BJ (cell line): ENCODE measurements around the gene PTGDR2. TPM values are rescaled to one million over a fixed set of nuclear protein-coding genes. Genes with fewer than 3 reads are reported as not detected.

ENCODE experiments used
- CTCF ChIA-PET: fragments of 350-600 bp; formaldehyde crosslinking; extraction: SDS; loops from one replicate; lab custom pipeline; 2021; ENCODE audit warnings: antibody characterized with exemption, inconsistent platforms; lab: Yijun Ruan, JAX
- POLR2A ChIA-PET: fragments of 300-600 bp; sonication (Branson Sonifier 250); formaldehyde crosslinking; extraction: SDS; loops from one replicate; lab custom pipeline; 2021; ENCODE audit warnings: antibody characterized with exemption; lab: Charles Lee
- DNase-seq: peaks from one replicate; pipeline ENCODE4 v3.0.0-alpha.2; 2011; ENCODE audit warnings: low read depth
- H3K27me3 ChIP-seq: 2 replicates; pipeline ENCODE4 v1.6.0; 2011; ENCODE audit warnings: low read length; ENCODE audit not compliant: control insufficient read depth, insufficient read depth
- H3K36me3 ChIP-seq: 2 replicates; pipeline ENCODE4 v1.5.1; 2011; ENCODE audit warnings: low read length; ENCODE audit not compliant: control insufficient read depth, insufficient read depth
- H3K4me3 ChIP-seq: 2 replicates; pipeline ENCODE4 v1.5.1; 2011; ENCODE audit warnings: low read depth, mild to moderate bottlenecking, control low read depth, low read length
- polyA plus RNA-seq: library from polyadenylated mRNA; depleted of rRNA; stranded (reverse); fragments of >200 nt; gene quantifications from 2 replicates; pipeline ENCODE4 v1.2.3, GENCODE V29; 2011
- TF ChIP-seq, protein P1 (sequence below): IDR thresholded peaks from 2 replicates; pipeline ENCODE4 v1.5.1; 2011; ENCODE audit warnings: low read depth, mild to moderate bottlenecking, control low read depth, inconsistent platforms, low read length, moderate library complexity; ENCODE audit not compliant: insufficient read depth

The PTGDR2 gene
- polyA plus RNA-seq, 1 experiment = 0.02 TPM

DNA sequence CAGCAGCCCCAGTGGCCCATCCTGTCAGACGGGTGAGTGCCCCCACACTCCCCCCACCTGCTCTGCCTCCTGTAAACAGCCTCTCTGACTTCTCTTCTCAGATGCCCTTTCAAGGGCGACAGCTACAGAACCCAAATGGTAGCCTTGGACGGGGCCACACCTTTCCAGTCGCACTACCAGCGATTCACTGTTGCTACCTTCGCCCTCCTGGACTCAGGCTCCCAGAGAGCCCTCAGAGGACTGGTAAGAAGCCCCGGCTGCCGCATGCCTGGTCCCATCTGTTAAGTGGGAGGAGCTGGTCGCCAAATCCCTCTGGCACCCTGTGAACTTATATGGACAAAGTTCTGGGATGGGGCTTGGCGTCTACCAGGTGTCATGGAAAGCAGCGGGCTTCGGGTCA is 17.8 kb upstream of the PTGDR2 start:
- H3K27me3 ChIP-seq = no peaks in the 10 kb centered on the region
- CTCF ChIA-PET = interaction anchor here (0.6 to 4.6 kb wide), 5 partner anchors 14 to 312 kb away, joined by 4 to 21 read pairs (median 11); no protein-coding TSS in a partner anchor
- POLR2A ChIA-PET = no interaction called here

DNA sequence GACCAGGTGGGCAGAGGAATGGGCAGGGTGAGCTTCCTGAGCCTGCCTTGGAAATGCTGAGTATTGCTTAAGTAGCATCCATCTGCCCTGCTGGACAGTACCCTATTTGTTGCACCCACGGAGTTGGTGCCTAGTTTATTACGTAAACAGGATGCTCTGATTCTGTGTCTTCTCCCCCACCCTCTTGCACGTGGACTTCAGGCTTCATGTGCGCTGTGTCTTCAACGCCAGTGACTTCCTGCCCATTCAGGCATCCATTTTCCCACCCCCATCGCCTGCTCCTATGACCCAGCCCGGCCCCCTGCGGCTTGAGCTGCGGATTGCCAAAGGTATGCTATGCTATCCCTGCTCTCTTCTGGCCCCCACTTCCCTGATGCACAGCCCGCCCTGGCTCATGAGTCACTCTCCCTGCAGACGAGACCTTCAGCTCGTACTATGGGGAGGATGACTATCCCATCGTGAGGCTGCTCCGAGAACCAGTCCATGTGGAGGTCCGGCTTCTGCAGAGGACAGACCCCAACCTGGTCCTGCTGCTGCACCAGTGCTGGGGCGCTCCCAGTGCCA is 17.3 kb upstream of the PTGDR2 start:
- ChIA-PET CTCF (interaction anchor here (0.6 to 4.6 kb wide), 6 partner anchors 12 to 313 kb away, joined by 4 to 21 read pairs (median 8); no protein-coding TSS in a partner anchor), POLR2A (no interaction called here)
- H3K4me3 ChIP-seq = no peak overlapping the region
- H3K36me3 ChIP-seq = no peaks in the 10 kb centered on the region
- peak; percentile 21 for DNase-seq
- H3K27me3 ChIP-seq = no peaks in the 10 kb centered on the region
- TF ChIP-seq, protein P1, sequence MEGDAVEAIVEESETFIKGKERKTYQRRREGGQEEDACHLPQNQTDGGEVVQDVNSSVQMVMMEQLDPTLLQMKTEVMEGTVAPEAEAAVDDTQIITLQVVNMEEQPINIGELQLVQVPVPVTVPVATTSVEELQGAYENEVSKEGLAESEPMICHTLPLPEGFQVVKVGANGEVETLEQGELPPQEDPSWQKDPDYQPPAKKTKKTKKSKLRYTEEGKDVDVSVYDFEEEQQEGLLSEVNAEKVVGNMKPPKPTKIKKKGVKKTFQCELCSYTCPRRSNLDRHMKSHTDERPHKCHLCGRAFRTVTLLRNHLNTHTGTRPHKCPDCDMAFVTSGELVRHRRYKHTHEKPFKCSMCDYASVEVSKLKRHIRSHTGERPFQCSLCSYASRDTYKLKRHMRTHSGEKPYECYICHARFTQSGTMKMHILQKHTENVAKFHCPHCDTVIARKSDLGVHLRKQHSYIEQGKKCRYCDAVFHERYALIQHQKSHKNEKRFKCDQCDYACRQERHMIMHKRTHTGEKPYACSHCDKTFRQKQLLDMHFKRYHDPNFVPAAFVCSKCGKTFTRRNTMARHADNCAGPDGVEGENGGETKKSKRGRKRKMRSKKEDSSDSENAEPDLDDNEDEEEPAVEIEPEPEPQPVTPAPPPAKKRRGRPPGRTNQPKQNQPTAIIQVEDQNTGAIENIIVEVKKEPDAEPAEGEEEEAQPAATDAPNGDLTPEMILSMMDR = no peak

More for the DNA sequence above, 17.8 kb upstream of the PTGDR2 start:
- DNase-seq = no peak
- no peak overlapping the region for H3K4me3 ChIP-seq
- H3K36me3 ChIP-seq = no peaks in the 10 kb centered on the region
- TF ChIP-seq, protein P1 = no peak

DNA sequence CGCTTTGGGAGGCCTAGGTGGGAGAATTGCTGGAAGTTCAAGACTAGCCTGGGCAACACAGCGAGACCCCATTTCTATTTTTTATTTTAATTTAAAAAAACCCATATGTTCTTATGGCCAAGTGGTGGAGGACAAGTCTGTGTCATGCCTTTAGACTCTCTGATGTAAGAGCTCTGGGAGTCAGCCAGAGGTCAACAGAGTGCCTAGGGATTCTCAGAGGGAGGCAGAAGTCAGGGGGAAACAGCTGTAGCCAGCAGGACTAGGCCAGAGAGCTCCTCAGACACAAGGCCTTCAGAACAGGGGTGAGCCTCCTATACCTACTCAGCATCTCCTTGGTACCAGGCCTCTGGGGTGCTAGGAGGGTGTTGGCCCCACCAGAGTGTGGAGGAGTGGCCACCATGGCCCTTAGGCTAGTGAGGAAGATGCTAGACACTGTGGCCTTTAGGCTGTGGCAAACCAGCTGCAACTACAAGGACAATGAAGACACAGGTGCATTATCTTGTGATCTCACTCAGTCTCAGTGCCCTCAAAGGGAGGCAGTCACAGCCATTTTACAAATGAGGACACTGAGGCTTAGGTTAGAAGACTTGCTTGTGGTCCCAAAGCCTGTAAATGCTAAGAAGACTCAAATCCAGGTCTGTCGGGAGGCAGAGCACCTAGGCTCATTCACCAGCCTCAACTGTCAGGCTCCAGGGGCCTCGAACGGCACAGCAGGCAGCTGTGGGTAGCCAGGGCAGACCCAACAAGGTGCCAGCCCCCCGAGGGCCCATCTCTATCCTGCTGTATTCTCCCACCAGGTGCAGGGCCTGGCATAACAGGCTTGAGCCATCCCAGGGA is 16.6 kb upstream of the PTGDR2 start:
- TF ChIP-seq, protein P1 = no peak
- no peak for DNase-seq
- Histone ChIP-seq H3K4me3 (no peak overlapping the region), H3K36me3 (no peaks in the 10 kb centered on the region), H3K27me3 (no peaks in the 10 kb centered on the region)
- CTCF ChIA-PET = interaction anchor here (0.9 to 4.6 kb wide), 7 partner anchors 11 to 41 kb away, joined by 3 to 21 read pairs (median 5); no protein-coding TSS in a partner anchor
- POLR2A ChIA-PET = no interaction called here

DNA sequence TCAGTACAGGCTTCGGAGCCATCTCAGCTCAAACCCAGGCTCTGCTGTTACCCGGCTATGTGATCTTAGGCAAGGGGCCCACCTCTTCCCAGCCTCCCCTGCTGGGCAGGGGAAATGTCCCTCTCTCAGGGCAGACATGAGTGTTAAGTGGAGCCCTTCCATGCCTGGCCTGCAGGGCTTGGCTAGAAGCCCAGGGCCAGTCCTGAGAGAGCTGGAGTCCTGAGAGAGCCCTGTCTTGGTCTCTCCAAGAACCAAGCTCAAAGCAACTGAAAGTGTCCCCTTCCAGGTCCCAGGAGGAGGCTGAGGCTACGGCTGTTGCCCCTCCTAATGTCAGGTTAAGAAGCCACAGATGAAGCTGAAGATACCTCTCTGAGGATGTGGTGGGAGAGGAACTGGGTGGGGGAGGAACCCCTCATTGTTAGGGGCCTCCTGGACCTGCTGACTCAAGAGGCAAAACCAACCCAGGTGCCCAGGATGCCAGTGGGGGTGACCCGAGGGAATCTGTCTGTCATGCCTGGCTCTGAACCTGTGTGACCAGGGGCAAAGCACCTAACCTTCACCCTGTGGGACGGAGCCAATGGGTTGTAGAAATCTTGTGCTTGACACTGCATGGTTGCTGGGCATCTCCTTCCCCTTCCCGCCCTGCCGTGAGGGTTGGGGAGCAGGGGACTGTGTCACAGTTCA is 15.8 kb upstream of the PTGDR2 start:
- POLR2A ChIA-PET = no interaction called here
- H3K4me3 ChIP-seq = no peak overlapping the region
- no peaks in the 10 kb centered on the region for H3K36me3 ChIP-seq
- H3K27me3 ChIP-seq = no peaks in the 10 kb centered on the region
- TF ChIP-seq, protein P1 = peak; percentile 38
- CTCF ChIA-PET = interaction anchor here (0.7 to 4.6 kb wide), 8 partner anchors 10 to 41 kb away, joined by 3 to 21 read pairs (median 5); no protein-coding TSS in a partner anchor
- DNase-seq = no peak
